Measurements from ENCODE around the gene LCAT.
A peak's percentile ranks its signal among the peaks of the same experiment; 100 is the strongest.
"Not testable (repeated sequence)": the region's sequence is repeated elsewhere in the genome, so short reads cannot be mapped to it uniquely, and the experiment has no call there.

LCAT gene

GRCh38 chr16:67946966-67947558 lies 3.1 kb upstream of the LCAT start:
- DNase-seq, result no peak

DNA sequence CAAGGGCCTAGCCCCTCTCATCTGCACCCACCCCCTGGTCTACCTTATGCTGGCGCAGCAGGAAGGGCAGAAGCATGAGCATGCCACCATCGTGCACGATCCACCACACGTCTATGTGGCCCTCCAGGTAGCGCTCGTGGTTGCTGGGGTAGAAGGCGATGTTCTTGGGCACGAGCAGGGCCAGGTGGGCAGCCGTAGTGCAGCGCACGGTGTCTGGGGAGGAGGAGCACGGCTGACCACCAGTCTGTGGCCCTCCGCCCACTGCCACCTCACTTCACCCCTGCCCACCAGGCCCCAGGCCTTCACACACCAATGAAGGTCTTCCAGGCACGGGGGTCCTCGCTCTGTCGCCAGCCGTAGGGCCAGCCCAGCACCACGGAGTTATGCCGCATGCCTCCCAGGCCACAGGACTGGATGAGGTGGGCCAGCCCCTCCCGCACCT lies 2.2 kb upstream of the LCAT start:
- no peak for DNase-seq

- no peak for DNase-seq
Measured at GRCh38 chr16:67945392-67945933, 1.5 kb upstream of the LCAT start.

DNA sequence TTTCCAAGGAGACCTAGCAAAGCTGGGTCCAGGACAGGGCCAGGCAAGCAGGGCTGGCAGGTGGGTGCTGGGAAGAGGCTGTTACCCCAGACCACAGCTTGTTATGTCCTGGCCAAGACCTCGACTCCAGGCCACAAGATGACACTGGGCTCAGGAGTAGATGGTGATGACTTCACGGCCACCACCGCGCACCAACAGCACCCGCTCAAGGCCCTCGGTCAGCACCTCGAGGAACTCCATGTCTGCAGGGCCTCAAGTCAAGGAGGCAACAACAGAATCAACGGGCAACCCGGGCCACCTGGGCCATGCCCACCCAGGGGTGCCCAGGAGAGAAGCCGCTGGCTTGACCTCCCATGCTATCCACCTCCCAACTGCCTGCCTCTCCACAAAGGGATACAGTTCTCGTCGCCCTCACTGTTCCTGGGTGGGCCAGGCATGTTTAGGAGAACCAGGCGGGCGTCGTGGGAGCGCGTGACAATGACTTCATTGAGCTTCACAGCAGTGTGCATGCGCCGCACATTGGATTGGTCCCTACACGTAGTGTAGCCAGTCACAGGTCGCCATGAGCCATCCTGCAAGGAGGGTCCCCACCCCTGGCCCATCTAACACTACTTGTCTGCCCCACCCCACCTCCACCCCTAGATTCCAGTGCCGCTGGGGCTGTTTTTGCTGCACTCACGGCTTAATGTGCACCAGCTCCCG lies 921 bp upstream of the LCAT start:
- no peak for DNase-seq

DNA sequence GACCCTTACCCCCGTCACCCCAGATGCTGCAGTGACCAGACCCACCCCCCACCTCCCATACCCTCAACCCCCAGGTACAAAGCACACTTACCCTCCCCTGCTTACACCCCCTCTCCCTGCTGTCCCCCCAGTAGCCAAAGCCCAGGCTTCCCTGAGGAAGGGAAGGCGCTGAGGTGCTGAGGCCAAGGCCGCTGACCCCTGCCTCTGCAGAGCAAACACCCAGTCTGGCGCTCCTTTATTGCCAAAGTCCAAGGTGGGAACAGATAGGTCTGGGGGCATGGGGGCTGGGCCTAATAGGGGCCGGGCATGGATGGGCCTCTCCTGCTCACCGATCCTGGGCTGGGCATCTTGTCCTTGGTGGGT lies 683 bp downstream of the LCAT start:
- no peak for DNase-seq

DNA sequence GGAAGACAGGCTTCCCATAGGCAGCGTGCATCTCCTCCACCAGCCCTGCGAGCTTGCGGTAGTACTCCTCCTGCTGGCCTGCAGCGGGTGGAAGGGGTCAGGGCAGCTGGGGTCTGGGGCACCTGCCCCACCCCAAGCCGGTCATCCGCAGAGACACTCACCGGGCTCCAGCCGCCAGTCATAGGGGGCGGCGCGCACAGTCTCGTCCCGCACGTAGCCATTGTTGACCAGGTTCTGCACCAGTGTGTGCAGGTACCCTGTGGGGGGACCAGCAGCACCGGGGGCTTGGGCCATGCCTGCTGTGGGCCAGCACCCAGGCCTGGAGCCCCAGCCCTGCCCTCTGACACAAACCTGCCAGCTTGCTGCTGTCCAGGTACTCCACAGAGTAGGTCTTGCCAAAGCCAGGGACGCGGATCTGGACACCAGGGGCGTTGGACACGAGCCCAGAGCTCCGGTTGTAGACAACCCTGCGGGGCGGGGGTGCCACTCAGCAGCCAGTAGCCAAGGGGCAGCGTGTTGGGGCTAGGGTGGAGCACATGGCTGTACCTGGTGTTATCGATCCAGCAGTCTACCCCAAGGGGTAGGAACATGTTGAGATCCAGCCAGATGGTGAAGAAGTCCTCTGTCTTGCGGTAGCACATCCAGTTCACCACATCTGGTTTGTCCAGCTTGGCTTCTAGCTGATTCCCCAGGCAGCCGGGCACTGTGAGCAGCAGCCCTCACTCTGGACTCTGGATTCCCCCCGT lies 1.2 kb downstream of the LCAT start:
- DNase-seq, result no peak

- DNase-seq, result peak; percentile 59
Measured at GRCh38 chr16:67942200-67942509, 1.8 kb downstream of the LCAT start.

DNA sequence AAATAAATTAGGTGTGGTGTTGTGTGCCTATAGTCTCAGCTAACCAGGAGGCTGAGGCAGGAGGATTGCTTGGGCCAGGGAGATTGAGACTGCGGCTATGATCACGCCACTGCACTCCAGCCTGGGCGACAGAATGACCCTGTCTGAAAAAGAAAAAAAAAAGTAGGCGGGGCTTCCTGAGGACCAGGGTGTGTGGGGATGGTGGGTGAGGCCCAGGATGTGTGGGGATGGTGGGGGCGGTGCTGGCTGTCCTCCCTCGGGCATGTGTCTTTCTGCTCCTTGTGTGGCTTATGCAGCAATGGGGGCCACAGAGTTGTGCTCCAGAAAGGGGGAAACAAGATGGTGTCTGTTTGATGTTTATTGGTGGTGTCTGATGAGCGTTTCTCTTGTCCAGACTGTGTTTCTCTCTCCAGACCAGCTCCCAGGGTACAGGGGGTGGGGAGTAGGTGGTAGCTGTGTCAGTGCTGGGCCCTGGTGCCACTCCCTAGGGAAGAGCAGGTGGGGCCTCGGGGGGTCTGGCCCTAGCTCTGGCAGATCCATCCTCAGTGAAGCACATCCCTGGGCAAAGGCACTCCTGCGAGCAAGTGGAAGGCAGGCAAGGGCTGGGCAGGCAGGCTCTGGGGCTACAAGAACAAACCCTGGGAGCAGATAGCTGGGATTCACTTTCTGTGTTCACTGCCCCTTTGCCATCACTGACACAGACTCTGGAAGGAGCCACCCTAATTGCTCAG lies 2.3 kb downstream of the LCAT start:
- no peak for DNase-seq

DNA sequence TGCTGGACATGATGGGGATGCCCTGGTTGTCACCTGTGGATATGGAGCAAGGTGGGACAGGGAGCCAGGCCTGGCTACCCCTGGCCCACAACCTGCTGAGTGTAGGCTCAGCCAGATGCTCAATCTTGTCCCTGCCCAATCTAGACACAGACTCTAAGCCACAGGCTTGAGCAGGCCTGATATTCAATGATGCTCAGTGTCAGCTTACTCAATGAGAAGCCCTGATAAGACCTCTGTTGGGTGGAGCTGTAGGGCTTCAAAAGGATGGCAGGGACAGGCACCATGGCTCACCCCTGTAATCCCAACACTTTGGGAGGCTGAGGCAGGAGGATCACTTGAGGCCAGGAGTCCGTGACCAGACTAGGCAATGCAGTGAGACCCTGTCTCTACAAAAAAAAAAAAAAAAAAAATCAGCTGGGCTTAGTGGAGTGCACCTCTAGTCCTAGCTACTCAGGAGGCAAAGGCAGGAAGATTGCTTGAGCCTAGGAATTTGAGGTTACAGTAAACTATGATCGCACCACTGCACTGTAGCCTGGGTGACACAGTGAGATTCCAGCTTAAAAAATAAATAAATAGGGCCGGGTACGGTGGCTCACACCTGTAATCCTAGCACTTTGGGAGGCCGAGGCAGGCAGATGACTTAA lies 3.4 kb downstream of the LCAT start:
- no peak for DNase-seq

GRCh38 chr16:67939507-67940445 lies 4.1 kb downstream of the LCAT start:
- peak; percentile 77 for DNase-seq

- not testable (repeated sequence) for DNase-seq
Measured at GRCh38 chr16:67937713-67938112, 6.2 kb downstream of the LCAT start.

DNA sequence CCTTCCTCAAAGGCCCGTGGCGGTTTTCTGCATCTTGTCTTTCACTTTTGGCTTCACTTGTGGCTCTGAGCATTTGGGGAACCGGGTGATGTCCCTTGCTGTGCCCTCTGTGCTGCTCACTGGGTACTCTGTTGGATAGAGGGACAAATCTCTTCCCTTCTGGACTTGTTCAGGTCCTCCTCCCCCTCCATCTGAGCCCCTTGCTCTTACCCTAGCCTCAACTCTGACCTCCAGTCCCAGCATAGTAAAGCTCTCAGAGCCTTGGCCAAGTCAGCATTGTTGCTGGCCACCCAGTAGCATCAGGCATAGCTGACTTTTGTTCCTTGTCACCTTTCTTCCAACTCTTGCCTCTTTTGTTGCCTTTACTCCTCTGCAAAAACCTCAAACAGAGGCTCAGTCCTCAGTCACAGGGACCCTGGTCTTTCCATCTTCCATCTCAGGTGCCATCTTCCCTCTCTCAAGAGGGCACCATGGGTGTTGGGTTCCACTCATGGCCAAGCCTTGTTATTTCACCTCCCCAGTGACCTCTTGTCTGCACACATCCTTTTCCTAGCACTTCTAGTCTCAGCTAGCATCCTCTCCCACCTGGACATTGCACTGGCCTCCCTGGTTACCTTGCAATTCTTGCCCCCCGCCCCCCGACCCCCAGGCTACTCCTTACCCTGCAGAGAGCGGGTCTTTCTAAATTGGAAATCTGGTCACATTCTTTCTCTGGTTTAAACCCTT lies 6.9 kb downstream of the LCAT start:
- peak; percentile 83 for DNase-seq

DNA sequence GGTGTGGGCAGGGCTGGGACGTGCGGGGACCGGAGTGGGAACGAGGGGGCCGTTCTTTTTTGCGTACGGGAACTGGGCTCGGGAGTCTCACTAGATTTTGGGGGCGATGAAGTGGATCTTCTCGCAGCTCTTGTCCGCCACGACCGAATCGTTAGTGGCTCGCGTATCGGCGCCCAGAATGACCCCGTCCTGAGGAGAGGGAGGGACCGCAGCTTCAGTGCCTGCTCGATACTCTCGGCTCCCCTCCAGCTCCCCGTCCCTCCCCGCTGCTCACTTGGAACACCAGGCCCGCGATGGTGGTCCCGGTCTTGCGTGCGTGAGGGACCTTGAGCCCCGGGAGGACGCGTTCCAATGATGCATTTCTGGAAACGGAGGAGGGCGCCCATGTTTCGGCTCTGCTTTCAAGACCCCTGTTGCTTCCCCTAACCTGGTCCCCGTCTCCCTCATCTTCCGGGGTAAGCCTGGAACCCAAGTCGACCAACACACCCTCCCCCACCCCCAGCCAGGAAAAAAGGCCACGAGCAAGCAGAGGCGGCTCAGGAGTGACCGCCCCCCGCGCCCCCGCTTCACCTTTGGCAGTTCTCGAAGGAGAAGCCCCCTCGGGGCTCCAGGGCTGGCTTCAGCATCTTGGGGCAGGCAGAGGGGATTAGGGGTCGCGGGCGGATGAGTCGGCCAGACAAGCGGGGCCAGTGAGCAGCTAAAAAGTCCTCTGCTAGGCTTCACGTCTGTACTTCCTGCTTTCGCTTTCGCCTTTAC lies 7.6 kb downstream of the LCAT start, which contains the start of gene PSMB10:
PSMB10 (minus strand) TSS at position 727 of the 756 bp plus-strand sequence; CDS start at position 626, 101 bp downstream.
- peak; percentile 71 for DNase-seq

- peak; percentile 99 for DNase-seq
Measured at GRCh38 chr16:67935402-67936123, 8.4 kb downstream of the LCAT start.

DNA sequence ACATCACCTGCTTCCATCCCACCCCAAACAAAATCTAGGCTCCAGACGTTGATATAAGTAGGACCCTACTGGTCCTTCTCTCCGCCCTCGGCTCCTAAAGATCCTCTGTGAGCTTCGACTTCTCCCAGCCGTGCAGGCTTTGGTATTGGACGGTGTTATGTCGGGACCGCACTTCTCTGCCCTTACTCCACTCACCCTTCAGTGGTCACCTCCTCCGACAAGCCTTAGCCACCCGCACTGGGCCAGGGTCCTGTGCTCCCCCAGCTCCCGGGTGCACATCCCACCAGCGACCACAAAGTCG lies 8.9 kb downstream of the LCAT start:
- no peak for DNase-seq

DNA sequence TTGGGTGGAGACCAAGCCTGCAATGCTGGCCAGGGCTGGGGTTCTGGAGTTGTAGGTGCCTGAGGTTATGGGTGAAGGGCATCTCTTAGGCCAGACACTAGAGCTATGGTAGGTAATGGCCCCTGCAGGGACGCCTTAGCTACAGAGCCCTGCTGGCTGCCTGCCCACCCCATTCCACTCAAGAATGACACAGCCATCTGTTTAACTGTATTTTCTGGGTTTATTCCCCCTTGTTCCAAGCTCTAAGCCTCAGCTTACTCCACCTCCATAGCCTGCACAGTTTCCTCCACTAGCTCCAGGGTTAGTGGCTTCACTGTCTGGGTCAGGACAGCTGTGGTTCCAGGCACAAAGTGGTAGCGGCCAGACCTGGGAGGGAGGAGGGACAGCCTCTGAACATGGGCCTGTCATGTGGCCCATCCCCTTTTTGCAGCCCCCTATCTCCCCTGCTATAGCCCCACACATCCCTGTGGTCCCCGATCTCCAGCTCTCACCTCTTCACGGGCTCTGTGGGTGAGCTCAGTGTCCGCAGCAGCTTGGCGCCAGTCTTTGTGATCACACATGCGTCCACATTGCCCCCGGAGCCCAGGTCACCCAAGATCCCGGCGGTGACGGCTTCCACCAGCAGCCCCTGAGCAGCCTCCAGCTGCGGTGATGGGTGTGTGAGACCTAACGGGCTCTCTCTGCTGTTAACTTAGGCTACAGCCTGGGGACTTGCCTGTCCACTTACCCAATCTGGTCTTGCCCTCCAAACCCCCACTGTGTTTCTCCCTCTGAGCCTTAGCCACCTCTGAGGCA lies 9.4 kb downstream of the LCAT start:
- no peak for DNase-seq

DNA sequence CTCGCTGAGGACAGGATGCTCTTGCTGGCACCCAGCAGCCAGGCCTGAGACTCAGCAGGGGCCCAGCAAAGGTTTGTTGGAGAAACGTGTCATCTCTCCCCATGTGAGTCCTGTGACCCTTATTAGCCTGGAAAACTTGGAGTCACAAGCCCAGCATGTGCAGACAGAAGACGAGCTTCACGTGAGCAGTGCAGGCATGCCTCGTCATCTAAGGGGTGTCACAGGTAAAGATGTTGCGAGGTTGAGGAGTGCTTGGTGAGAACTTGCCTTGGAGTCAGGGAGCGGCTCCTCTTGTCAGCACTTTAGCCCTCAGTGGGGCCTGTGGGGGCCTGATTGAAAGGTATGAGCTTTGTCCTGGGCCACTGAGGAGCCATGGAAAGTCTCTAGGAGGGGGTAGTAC lies 10.1 kb downstream of the LCAT start:
- DNase-seq, result no peak

- DNase-seq, result no peak
Measured at GRCh38 chr16:67932462-67932840, 11.5 kb downstream of the LCAT start.
